Uterus (tissue), 2 donors: Measurements from ENCODE around the gene WDR88.

Experiments
- POLR2A ChIP-seq, 2 donors: fragments of 450-650 bp; IDR thresholded peaks; one replicate each; pipeline ENCODE4 v1.6.1; 2016; ENCODE audit warnings: antibody characterized with exemption in 2 of 2, mild to moderate bottlenecking in 1 of 2, moderate library complexity in 1 of 2
- TF ChIP-seq, protein P1 (sequence below), 4 experiments: fragments of 200-600 bp in 2 of 4; fragments of 450-650 bp in 2 of 4; sonication (generic) in 2 of 4; IDR thresholded peaks; one replicate each; pipeline ENCODE4 v1.5.1; 2016 to 2019; ENCODE audit warnings: antibody characterized with exemption in 4 of 4, mild to moderate bottlenecking in 2 of 4, moderate library complexity in 1 of 4

DNA sequence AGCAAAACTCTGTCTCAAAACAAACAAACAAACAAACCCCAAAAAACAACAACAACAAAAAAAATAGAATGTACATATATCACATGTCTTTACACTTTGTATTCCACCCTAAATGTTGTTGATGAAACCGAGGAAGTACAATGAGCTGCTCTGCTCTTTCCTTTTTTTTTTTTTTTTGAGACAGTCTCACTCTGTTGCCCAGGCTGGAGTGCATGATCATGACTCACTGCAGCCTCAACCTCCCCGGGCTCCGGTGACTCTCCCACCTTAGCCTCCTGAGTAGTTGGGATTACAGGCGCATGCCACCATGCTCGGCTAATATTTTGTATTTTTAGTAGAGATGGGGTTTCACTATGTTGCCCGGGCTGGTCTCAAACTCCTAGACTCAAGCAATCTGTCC is 31.6 kb downstream of the WDR88 start:
- TF ChIP-seq, protein P1, sequence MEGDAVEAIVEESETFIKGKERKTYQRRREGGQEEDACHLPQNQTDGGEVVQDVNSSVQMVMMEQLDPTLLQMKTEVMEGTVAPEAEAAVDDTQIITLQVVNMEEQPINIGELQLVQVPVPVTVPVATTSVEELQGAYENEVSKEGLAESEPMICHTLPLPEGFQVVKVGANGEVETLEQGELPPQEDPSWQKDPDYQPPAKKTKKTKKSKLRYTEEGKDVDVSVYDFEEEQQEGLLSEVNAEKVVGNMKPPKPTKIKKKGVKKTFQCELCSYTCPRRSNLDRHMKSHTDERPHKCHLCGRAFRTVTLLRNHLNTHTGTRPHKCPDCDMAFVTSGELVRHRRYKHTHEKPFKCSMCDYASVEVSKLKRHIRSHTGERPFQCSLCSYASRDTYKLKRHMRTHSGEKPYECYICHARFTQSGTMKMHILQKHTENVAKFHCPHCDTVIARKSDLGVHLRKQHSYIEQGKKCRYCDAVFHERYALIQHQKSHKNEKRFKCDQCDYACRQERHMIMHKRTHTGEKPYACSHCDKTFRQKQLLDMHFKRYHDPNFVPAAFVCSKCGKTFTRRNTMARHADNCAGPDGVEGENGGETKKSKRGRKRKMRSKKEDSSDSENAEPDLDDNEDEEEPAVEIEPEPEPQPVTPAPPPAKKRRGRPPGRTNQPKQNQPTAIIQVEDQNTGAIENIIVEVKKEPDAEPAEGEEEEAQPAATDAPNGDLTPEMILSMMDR (IDR thresholded peaks at IDR 0.05): no peak
- TF ChIP-seq POLR2A (IDR thresholded peaks at IDR 0.05): no peak
